SU-DHL-6 (cell line): Measurements from ENCODE around the gene BHMT.

ENCODE experiments used
- CTCF ChIP-seq: fragments of 200-600 bp; sonication (generic); IDR thresholded peaks from one replicate; pipeline ENCODE4 v1.5.1; 2017; ENCODE audit warnings: antibody characterized with exemption, mild to moderate bottlenecking, low read length, moderate library complexity; ENCODE audit not compliant: insufficient read depth, poor library complexity, severe bottlenecking
- EZH2phosphoT487 ChIP-seq: fragments of 200-600 bp; sonication (generic), shearing (Covaris generic); conservative IDR thresholded peaks from 2 replicates; pipeline ENCODE4 v1.6.1; 2018; ENCODE audit warnings: mild to moderate bottlenecking, antibody characterized with exemption, low read length, moderate library complexity, mixed read lengths

- TF ChIP-seq CTCF, result no peak
- no peak for TF ChIP-seq EZH2phosphoT487
Measured at GRCh38 chr5:79172269-79172668, 60.7 kb downstream of the BHMT start.
